Vagina (tissue), 2 donors: ENCODE results near the gene LRMDA. TPM values are rescaled to one million over a fixed set of nuclear protein-coding genes. Genes with fewer than 3 reads are reported as not detected.

Experiments used
- DNase-seq, 2 donors: peaks; one replicate each; pipeline ENCODE4 v3.0.0-alpha.2; 2017; ENCODE audit errors: extremely low spot score in 2 of 2
- H3K27ac ChIP-seq: fragments of 200-600 bp; sonication (generic); one replicate; pipeline ENCODE4 v1.5.1; 2019
- H3K27me3 ChIP-seq: fragments of 200-600 bp; sonication (generic); one replicate; pipeline ENCODE4 v1.5.1; 2019
- H3K36me3 ChIP-seq, 2 donors: fragments of 200-600 bp; sonication (generic); one replicate each; pipeline ENCODE4 v1.5.1; 2017 to 2019
- H3K4me1 ChIP-seq: fragments of 200-600 bp; sonication (generic); one replicate; pipeline ENCODE4 v1.5.1; 2019
- H3K4me3 ChIP-seq, 2 donors: fragments of 200-600 bp; sonication (generic); 1 replicate in 1 of 2; 2 replicates in 1 of 2; pipeline ENCODE4 v1.5.1; 2016 to 2019
- H3K9me3 ChIP-seq: fragments of 200-600 bp; sonication (generic); one replicate; pipeline ENCODE4 v1.5.1; 2019
- POLR2A ChIP-seq, 2 donors: fragments of 450-650 bp; IDR thresholded peaks; one replicate each; pipeline ENCODE4 v1.6.1; 2017; ENCODE audit warnings: antibody characterized with exemption in 2 of 2, mild to moderate bottlenecking in 2 of 2, moderate library complexity in 2 of 2
- POLR2AphosphoS5 ChIP-seq, 2 donors: sonication (generic); formaldehyde crosslinking; IDR thresholded peaks; one replicate each; pipeline ENCODE4 v1.9.0; 2017; ENCODE audit warnings: antibody characterized with exemption in 2 of 2, mild to moderate bottlenecking in 2 of 2, low read depth in 1 of 2; ENCODE audit not compliant: insufficient read depth in 1 of 2
- intact Hi-C: fragments of 100-400 bp; cut with DNase I; formaldehyde crosslinking; loops from one replicate; pipeline ENCODE4 v1.15.1; 2023
- total RNA-seq: library from RNA; depleted of rRNA; stranded (reverse); fragments of >200 nt; gene quantifications from one replicate; pipeline ENCODE4 v1.2.3, GENCODE V29; 2016
- TF ChIP-seq, protein P1 (sequence below), 3 experiments: fragments of 450-650 bp in 2 of 3; fragments of 200-600 bp in 1 of 3; sonication (generic) in 1 of 3; IDR thresholded peaks; one replicate each; pipeline ENCODE4 v1.5.1; 2017 to 2019; ENCODE audit warnings: antibody characterized with exemption in 3 of 3, mild to moderate bottlenecking in 2 of 3, moderate library complexity in 2 of 3

Gene LRMDA
- total RNA-seq, 1 donor from 2014 or later = 22.6 TPM

DNA sequence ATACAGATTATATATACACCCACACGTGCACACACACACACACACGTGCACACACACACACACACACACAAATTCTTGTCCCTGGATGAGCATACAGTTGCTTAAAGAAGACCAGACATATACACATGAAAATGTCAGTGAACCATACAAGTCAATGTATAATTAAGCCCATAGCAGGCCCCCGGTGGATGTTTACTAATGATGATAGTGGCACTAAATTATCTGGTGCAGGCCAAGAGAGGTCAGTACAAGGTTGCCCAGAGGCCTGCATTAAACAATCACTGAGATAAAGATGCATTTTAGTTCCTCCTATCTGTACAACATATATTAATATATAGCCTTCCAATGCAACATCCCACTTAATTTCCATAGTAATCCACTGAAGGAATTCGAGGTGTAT lies 860.5 kb downstream of the LRMDA start:
- Histone ChIP-seq H3K9me3 (no peaks in the 10 kb centered on the region), H3K27me3 (no peaks in the 10 kb centered on the region), H3K36me3 (no peaks in the 10 kb centered on the region), H3K4me1 (no peaks in the 10 kb centered on the region), H3K4me3 (no peak overlapping the region), H3K27ac (no peak overlapping the region)
- intact Hi-C loops = no loop called here
- no peak for DNase-seq
- TF ChIP-seq POLR2AphosphoS5 (IDR thresholded peaks at IDR 0.05; ENCODE audit: insufficient read depth in 1 of 2, low read depth in 1 of 2) (no peak), POLR2A (IDR thresholded peaks at IDR 0.05) (no peak)
- TF ChIP-seq, protein P1, sequence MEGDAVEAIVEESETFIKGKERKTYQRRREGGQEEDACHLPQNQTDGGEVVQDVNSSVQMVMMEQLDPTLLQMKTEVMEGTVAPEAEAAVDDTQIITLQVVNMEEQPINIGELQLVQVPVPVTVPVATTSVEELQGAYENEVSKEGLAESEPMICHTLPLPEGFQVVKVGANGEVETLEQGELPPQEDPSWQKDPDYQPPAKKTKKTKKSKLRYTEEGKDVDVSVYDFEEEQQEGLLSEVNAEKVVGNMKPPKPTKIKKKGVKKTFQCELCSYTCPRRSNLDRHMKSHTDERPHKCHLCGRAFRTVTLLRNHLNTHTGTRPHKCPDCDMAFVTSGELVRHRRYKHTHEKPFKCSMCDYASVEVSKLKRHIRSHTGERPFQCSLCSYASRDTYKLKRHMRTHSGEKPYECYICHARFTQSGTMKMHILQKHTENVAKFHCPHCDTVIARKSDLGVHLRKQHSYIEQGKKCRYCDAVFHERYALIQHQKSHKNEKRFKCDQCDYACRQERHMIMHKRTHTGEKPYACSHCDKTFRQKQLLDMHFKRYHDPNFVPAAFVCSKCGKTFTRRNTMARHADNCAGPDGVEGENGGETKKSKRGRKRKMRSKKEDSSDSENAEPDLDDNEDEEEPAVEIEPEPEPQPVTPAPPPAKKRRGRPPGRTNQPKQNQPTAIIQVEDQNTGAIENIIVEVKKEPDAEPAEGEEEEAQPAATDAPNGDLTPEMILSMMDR (IDR thresholded peaks at IDR 0.05) = no peak

DNA sequence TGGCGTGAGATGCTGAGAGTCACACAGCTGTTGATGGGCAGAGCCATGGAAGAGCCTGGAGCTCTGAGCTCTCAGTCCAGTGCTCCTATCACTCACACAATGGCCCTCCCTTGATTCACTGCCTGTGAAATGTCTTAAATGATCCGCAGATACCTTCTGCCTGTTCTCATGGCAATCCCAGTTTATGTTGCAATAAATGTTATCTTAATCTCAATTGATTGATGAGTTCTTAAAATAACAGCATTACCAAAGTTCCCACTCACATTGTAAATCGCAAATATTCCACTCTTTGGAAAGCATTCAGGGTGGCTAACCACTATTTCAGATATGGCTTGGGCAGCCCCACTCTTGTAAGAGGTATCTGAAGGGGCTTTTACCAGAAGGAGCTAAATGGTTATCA lies 865.5 kb downstream of the LRMDA start:
- Histone ChIP-seq H3K9me3 (no peaks in the 10 kb centered on the region), H3K4me3 (no peak overlapping the region), H3K4me1 (no peaks in the 10 kb centered on the region), H3K36me3 (no peaks in the 10 kb centered on the region), H3K27me3 (no peaks in the 10 kb centered on the region), H3K27ac (no peak overlapping the region)
- intact Hi-C loops = no loop called here
- TF ChIP-seq, protein P1 (IDR thresholded peaks at IDR 0.05) = no peak
- TF ChIP-seq POLR2AphosphoS5 (IDR thresholded peaks at IDR 0.05; ENCODE audit: insufficient read depth in 1 of 2, low read depth in 1 of 2) = no peak
- TF ChIP-seq POLR2A (IDR thresholded peaks at IDR 0.05) = no peak
- no peak for DNase-seq

DNA sequence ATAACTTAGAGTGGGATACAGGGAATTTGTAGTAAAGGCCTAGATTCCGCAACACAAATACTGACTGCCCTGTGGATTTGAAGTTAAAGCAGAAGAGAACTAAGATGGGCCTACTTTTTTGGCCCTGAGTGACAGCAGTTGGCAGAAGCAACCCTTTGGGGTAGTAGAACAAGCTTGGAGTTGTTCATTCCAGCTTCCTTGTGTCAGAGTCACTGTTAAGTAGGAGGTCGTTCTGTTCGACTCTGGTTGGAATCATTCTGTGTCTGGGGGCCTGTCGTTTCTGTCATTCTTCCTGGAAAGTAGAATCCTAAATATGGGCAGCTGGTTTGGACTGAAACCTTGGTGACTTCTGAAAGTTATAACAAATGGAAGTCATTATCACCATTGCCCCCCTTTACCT lies 865.9 kb downstream of the LRMDA start:
- intact Hi-C loops = no loop called here
- Histone ChIP-seq H3K9me3 (no peaks in the 10 kb centered on the region), H3K4me1 (no peaks in the 10 kb centered on the region), H3K4me3 (no peak overlapping the region), H3K27ac (no peak overlapping the region), H3K27me3 (no peaks in the 10 kb centered on the region), H3K36me3 (no peaks in the 10 kb centered on the region)
- DNase-seq = no peak
- TF ChIP-seq POLR2A (IDR thresholded peaks at IDR 0.05) (no peak), POLR2AphosphoS5 (IDR thresholded peaks at IDR 0.05; ENCODE audit: insufficient read depth in 1 of 2, low read depth in 1 of 2) (no peak)
- TF ChIP-seq, protein P1 (IDR thresholded peaks at IDR 0.05) = no peak

DNA sequence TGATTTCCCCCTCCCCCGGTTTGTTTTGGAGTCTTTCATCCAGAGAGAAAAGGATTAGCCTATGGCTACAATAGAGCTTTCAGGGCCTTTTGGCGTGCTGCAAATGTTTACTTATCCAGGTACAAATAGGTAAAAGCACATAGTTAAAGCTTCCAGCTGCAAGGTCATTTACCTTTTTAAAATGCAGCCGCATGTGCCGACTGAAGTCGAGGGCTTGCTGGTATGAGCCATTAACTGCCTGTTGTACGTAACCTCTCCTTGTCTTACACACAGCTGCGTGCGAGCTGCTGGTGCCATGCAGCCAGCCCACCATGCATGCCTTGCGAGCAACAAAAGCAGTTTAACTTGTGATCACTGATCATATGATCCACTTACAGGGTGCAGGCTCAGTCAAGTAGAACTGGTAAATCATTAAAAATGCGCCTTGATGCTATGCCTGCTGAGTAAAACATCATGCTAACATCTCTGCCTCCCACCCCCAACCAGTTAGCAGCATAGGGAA lies 866.4 kb downstream of the LRMDA start:
- Histone ChIP-seq H3K9me3 (no peaks in the 10 kb centered on the region), H3K4me3 (no peak overlapping the region), H3K36me3 (no peaks in the 10 kb centered on the region), H3K27me3 (no peaks in the 10 kb centered on the region), H3K4me1 (no peaks in the 10 kb centered on the region), H3K27ac (no peak overlapping the region)
- no peak for DNase-seq
- TF ChIP-seq POLR2A (IDR thresholded peaks at IDR 0.05) (no peak), POLR2AphosphoS5 (IDR thresholded peaks at IDR 0.05; ENCODE audit: insufficient read depth in 1 of 2, low read depth in 1 of 2) (no peak)
- TF ChIP-seq, protein P1 (IDR thresholded peaks at IDR 0.05) = no peak
- intact Hi-C loops = no loop called here

DNA sequence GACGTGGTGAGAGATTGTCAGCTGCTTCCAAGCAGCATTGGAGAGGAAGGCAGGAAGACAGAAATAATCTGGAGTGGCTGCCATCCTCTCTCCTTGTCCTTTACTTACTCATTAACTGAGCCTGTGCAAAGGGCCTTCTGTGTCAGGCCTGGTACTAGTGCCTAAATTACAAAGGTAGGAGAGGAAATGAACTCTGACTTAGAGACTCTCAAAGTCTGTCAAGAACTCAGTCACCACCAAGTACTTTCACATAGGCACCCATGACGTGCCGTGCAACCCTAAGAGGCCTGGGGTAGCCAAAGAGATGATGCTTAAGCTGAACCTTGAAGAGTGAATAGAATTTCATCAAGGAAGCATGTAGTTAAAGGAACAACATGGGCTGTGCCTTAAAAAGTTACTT lies 866.9 kb downstream of the LRMDA start:
- H3K27me3 ChIP-seq = no peaks in the 10 kb centered on the region
- no peak for DNase-seq
- H3K9me3 ChIP-seq = no peaks in the 10 kb centered on the region
- no peaks in the 10 kb centered on the region for H3K36me3 ChIP-seq
- H3K4me3 ChIP-seq = no peak overlapping the region
- H3K4me1 ChIP-seq = no peaks in the 10 kb centered on the region
- H3K27ac ChIP-seq = no peak overlapping the region
- intact Hi-C loops = no loop called here
- TF ChIP-seq POLR2A (IDR thresholded peaks at IDR 0.05) = no peak
- TF ChIP-seq, protein P1 (IDR thresholded peaks at IDR 0.05) = no peak
- TF ChIP-seq POLR2AphosphoS5 (IDR thresholded peaks at IDR 0.05; ENCODE audit: insufficient read depth in 1 of 2, low read depth in 1 of 2) = no peak
